Adrenal gland (tissue), 12 donors: Measurements from ENCODE around the gene EFNA3. TPM values are rescaled to one million over a fixed set of nuclear protein-coding genes. Genes with fewer than 3 reads are reported as not detected.
A peak's percentile ranks its signal among the peaks of the same experiment; 100 is the strongest.

Experiments used
- DNase-seq, 7 donors: peaks; one replicate each; pipeline ENCODE4 v3.0.0-alpha.2; 2019 to 2020
- H3K27ac ChIP-seq, 5 donors: fragments of 200-600 bp; sonication (generic) in 4 of 5; 1 replicate in 3 of 5; 2 replicates in 2 of 5; pipeline versions ENCODE4 v1.5.1 to v1.8.0; 2016 to 2020; ENCODE audit warnings: mild to moderate bottlenecking in 1 of 5
- H3K27me3 ChIP-seq: fragments of 200-600 bp; 2 replicates; pipeline ENCODE4 v1.8.0; 2021
- H3K36me3 ChIP-seq, 2 donors: fragments of 200-600 bp; replicated peaks in 1 of 2; 1 replicate in 1 of 2; 2 replicates in 1 of 2; pipeline versions ENCODE4 v1.5.1 to v1.8.0; 2018 to 2022
- H3K4me1 ChIP-seq, 2 donors: fragments of 200-600 bp; replicated peaks in 1 of 2; 1 replicate in 1 of 2; 2 replicates in 1 of 2; pipeline versions ENCODE4 v1.5.1 to v1.8.0; 2018 to 2021
- H3K4me3 ChIP-seq, 4 donors: fragments of 200-600 bp; sonication (generic) in 3 of 4; one replicate each; pipeline ENCODE4 v1.5.1; 2016 to 2018
- H3K9me3 ChIP-seq, 3 donors: fragments of 200-600 bp; sonication (generic) in 1 of 3; replicated peaks in 1 of 3; 1 replicate in 2 of 3; 2 replicates in 1 of 3; pipeline versions ENCODE4 v1.5.1 to v1.8.0; 2016 to 2021
- CTCF ChIP-seq, 6 experiments: fragments of 450-650 bp in 4 of 6; fragments of 200-600 bp in 2 of 6; sonication (generic) in 1 of 6; IDR thresholded peaks; 1 replicate in 5 of 6; 2 replicates in 1 of 6; pipeline versions ENCODE4 v1.5.1 to v1.8.0; 2016 to 2021; ENCODE audit warnings: antibody characterized with exemption in 6 of 6, mild to moderate bottlenecking in 2 of 6, moderate library complexity in 1 of 6
- POLR2A ChIP-seq, 2 donors: fragments of 450-650 bp; IDR thresholded peaks; one replicate each; pipeline ENCODE4 v1.6.1; 2017; ENCODE audit warnings: antibody characterized with exemption in 2 of 2, mild to moderate bottlenecking in 2 of 2, moderate library complexity in 1 of 2
- WGBS, 4 donors: extraction: QIAGEN DNeasy Blood & Tissue Kit in 2 of 4; methylation state at CpG; one replicate each; pipeline versions ENCODE4 v1.1.5 to v1.1.7; 2013 to 2017; 5-methylcytosine and 5-hydroxymethylcytosine counted together
- intact Hi-C, 2 donors: fragments of 100-400 bp; cut with DNase I; formaldehyde crosslinking; loops; one replicate each; pipeline versions ENCODE4 v1.14.1 to v1.15.0; 2022 to 2023
- polyA plus RNA-seq, 3 donors: library from polyadenylated mRNA; stranded (reverse); fragments of 200-250 nt in 2 of 3; fragments of 350-450 nt in 1 of 3; fragmentation: Illumina TruSeq in 1 of 3; extraction: RNeasy Lipid Tissue Mini Kit (QIAGEN cat#74804) in 1 of 3; gene quantifications; one replicate each; pipeline ENCODE4 v1.2.3, GENCODE V29; 2013 to 2014
- total RNA-seq, 9 donors: library from RNA; depleted of rRNA in 4 of 9; stranded (reverse); fragments of >200 nt in 4 of 9; fragments of 120-200 nt in 1 of 9; fragmentation: NEBNext Ultra II Directional in 1 of 9; extraction: Animal tissue kit (Norgen Biotek cat#: 25700) in 1 of 9; gene quantifications; one replicate each; pipeline versions ENCODE4 v1.1.0 to v1.2.4, GENCODE V29; 2013 to 2023
- donor health status: healthy with polysubstance abuse.
- donor health status: Bipolar disorder and iron deficiency.
- donor health status: DM: yes; HTN: yes; CAD: no.
- donor health status: DM: no; HTN: no; CAD: no.
- donor health status: DM: no; HTN: no; CAD: no.
- donor health status: DM: yes; HTN: yes; CAD: no.

The EFNA3 gene
- total and polyA plus RNA-seq, 12 donors = 1.4 to 7.3 (median 3.3) TPM

GRCh38 chr1:155062702-155063411 is 15.8 kb upstream of the EFNA3 start:
- peak overlapping the region in 2 of 5 donors; percentile 85 to 94 for H3K27ac ChIP-seq

GRCh38 chr1:155063550-155064110 is 15.0 kb upstream of the EFNA3 start, which contains the start of gene EFNA4:
EFNA4 (plus strand) TSS chr1:155063740; CDS start chr1:155063824, 84 bp downstream.
- DNase-seq = peak; percentile 85 to 91 (median 89)
- H3K27ac ChIP-seq = peak within 1 kb of the TSS; percentile 20 to 94 (median 78)

More at GRCh38 chr1:155062702-155063411, 15.8 kb upstream of the EFNA3 start:
- TF ChIP-seq CTCF (IDR thresholded peaks at IDR 0.05) (peak; percentile 74 to 89 (median 84)), POLR2A (IDR thresholded peaks at IDR 0.05) (no peak)
- Histone ChIP-seq H3K4me1 (peaks cover 11 to 36% of the 10 kb centered on the region in 2 donors), H3K4me3 (peak overlapping the region in 1 of 4 donors; percentile 89), H3K27me3 (no peaks in the 10 kb centered on the region), H3K9me3 (no peaks in the 10 kb centered on the region), H3K36me3 (peaks cover 0 to 10% of the 10 kb centered on the region in 2 donors)
- WGBS, 4 donors = 4 to 9% (median 8%) methylated on average over 18 to 46 of the region's 46 CpGs
- intact Hi-C loops = loop anchor here in 1 of 2 donors (2.0 to 5.0 kb wide), 2 partner anchors 22 to 156 kb away; no protein-coding TSS in a partner anchor
- peak; percentile 55 to 83 (median 76) for DNase-seq

GRCh38 chr1:155064111-155064831 is 14.4 kb upstream of the EFNA3 start:
- DNase-seq = peak in 4 of 7 donors; percentile 42 to 62 (median 52)
- H3K9me3 ChIP-seq = no peaks in the 10 kb centered on the region
- no peak for TF ChIP-seq POLR2A (IDR thresholded peaks at IDR 0.05)
- TF ChIP-seq CTCF (IDR thresholded peaks at IDR 0.05) = no peak
- peak overlapping the region in 3 of 4 donors; percentile 63 to 89 (median 74) for H3K4me3 ChIP-seq
- 5 to 11% (median 6%) methylated on average over 7 to 14 of the region's 14 CpGs for WGBS, 4 donors
- intact Hi-C loops = loop anchor here in 1 of 2 donors (5.0 kb wide), 1 partner anchor 157 kb away; no protein-coding TSS in a partner anchor
- H3K27ac ChIP-seq = peak overlapping the region; percentile 10 to 94 (median 78)
- H3K27me3 ChIP-seq = no peaks in the 10 kb centered on the region
- H3K36me3 ChIP-seq = no peaks in the 10 kb centered on the region
- H3K4me1 ChIP-seq = peaks cover 11 to 40% of the 10 kb centered on the region in 2 donors

More at GRCh38 chr1:155063550-155064110, 15.0 kb upstream of the EFNA3 start, which contains the start of gene EFNA4:
- TF ChIP-seq POLR2A (IDR thresholded peaks at IDR 0.05) (peak; percentile 32 to 69), CTCF (IDR thresholded peaks at IDR 0.05) (no peak)
- H3K36me3 ChIP-seq = peaks cover 0 to 2% of the 10 kb centered on the region in 2 donors
- no peaks in the 10 kb centered on the region for H3K9me3 ChIP-seq
- WGBS, 4 donors = 0 to 1% (median 0%) methylated on average over 17 to 57 of the region's 57 CpGs
- intact Hi-C loops = loop anchor here in 1 of 2 donors (2.0 to 5.0 kb wide), 2 partner anchors 21 to 156 kb away; no protein-coding TSS in a partner anchor
- peaks cover 11 to 36% of the 10 kb centered on the region in 2 donors for H3K4me1 ChIP-seq
- peak within 1 kb of the TSS; percentile 60 to 89 (median 68) for H3K4me3 ChIP-seq
- no peaks in the 10 kb centered on the region for H3K27me3 ChIP-seq
